ENCODE measurements around the gene MLLT10.
"Not testable (repeated sequence)": the region's sequence is repeated elsewhere in the genome, so short reads cannot be mapped to it uniquely, and the experiment has no call there.

The MLLT10 gene

GRCh38 chr10:21624951-21625350 lies 90.9 kb downstream of the MLLT10 start:
- Histone ChIP-seq H3K4me3 (no peak overlapping the region), H3K27ac (no peak overlapping the region)
- no peak for DNase-seq (ENCODE audit: low spot score)
- TF ChIP-seq CTCF (IDR thresholded peaks at IDR 0.05) = no peak

- Histone ChIP-seq H3K27ac (no peak overlapping the region), H3K4me3 (no peak overlapping the region)
- DNase-seq (ENCODE audit: low spot score) = no peak
- TF ChIP-seq CTCF (IDR thresholded peaks at IDR 0.05) = no peak
These were observed 91.7 kb downstream of the MLLT10 start for GRCh38 chr10:21625623-21626229.

GRCh38 chr10:21626457-21627161 lies 92.6 kb downstream of the MLLT10 start:
- TF ChIP-seq CTCF (IDR thresholded peaks at IDR 0.05) = no peak
- Histone ChIP-seq H3K4me3 (no peak overlapping the region), H3K27ac (no peak overlapping the region)
- DNase-seq (ENCODE audit: low spot score) = no peak

- TF ChIP-seq CTCF (IDR thresholded peaks at IDR 0.05) = no peak
- no peak overlapping the region for H3K4me3 ChIP-seq
- DNase-seq (ENCODE audit: low spot score) = no peak
- no peak overlapping the region for H3K27ac ChIP-seq
These were observed 93.3 kb downstream of the MLLT10 start for GRCh38 chr10:21627331-21627730.

- no peak overlapping the region for H3K4me3 ChIP-seq
- no peak for DNase-seq (ENCODE audit: low spot score)
- TF ChIP-seq CTCF (IDR thresholded peaks at IDR 0.05) = no peak
- no peak overlapping the region for H3K27ac ChIP-seq
These were observed 94.0 kb downstream of the MLLT10 start for GRCh38 chr10:21628023-21628422.

GRCh38 chr10:21628645-21629044 lies 94.6 kb downstream of the MLLT10 start:
- not testable (repeated sequence) for H3K4me3 ChIP-seq; H3K27ac ChIP-seq; DNase-seq (ENCODE audit: low spot score)

- Histone ChIP-seq H3K4me3 (no peak overlapping the region), H3K27ac (no peak overlapping the region)
- no peak for TF ChIP-seq CTCF (IDR thresholded peaks at IDR 0.05)
- no peak for DNase-seq (ENCODE audit: low spot score)
These were observed 100.8 kb downstream of the MLLT10 start for GRCh38 chr10:21634599-21635365.
